DMS53 (cell line): ENCODE measurements around the gene RIBC2.
"Not testable (repeated sequence)": the region's sequence is repeated elsewhere in the genome, so short reads cannot be mapped to it uniquely, and the experiment has no call there.

ENCODE experiments used
- DNase-seq: peaks from one replicate; lab custom pipeline; 2025; lab: John Stamatoyannopoulos, UW

The RIBC2 gene

GRCh38 chr22:45449442-45449841 lies 35.9 kb downstream of the RIBC2 start:
- not testable (repeated sequence) for DNase-seq

- no peak for DNase-seq
Measured at GRCh38 chr22:45450101-45450785, 36.8 kb downstream of the RIBC2 start.

- no peak for DNase-seq
Measured at GRCh38 chr22:45450921-45451651, 37.6 kb downstream of the RIBC2 start.

GRCh38 chr22:45451972-45452371 lies 38.5 kb downstream of the RIBC2 start:
- DNase-seq, result no peak

GRCh38 chr22:45452565-45453379 lies 39.3 kb downstream of the RIBC2 start:
- DNase-seq, result no peak

- DNase-seq, result no peak
Measured at GRCh38 chr22:45453764-45454163, 40.3 kb downstream of the RIBC2 start.

- DNase-seq, result no peak
Measured at GRCh38 chr22:45454275-45454674, 40.8 kb downstream of the RIBC2 start.

- no peak for DNase-seq
Measured at GRCh38 chr22:45455212-45455611, 41.7 kb downstream of the RIBC2 start.

GRCh38 chr22:45455621-45456020 lies 42.1 kb downstream of the RIBC2 start:
- no peak for DNase-seq

- no peak for DNase-seq
Measured at GRCh38 chr22:45456811-45457210, 43.3 kb downstream of the RIBC2 start.

- no peak for DNase-seq
Measured at GRCh38 chr22:45458532-45458931, 45.0 kb downstream of the RIBC2 start.

- no peak for DNase-seq
Measured at GRCh38 chr22:45459235-45459634, 45.7 kb downstream of the RIBC2 start.

GRCh38 chr22:45460288-45461109 lies 47.0 kb downstream of the RIBC2 start:
- DNase-seq, result no peak

- peak; percentile 33 for DNase-seq
Measured at GRCh38 chr22:45462034-45462655, 48.7 kb downstream of the RIBC2 start.

- DNase-seq, result not testable (repeated sequence)
Measured at GRCh38 chr22:45463691-45464090, 50.2 kb downstream of the RIBC2 start.

- no peak for DNase-seq
Measured at GRCh38 chr22:45465633-45466032, 52.1 kb downstream of the RIBC2 start.

- no peak for DNase-seq
Measured at GRCh38 chr22:45468872-45469271, 55.4 kb downstream of the RIBC2 start.

GRCh38 chr22:45469281-45470073 lies 56.0 kb downstream of the RIBC2 start:
- DNase-seq, result no peak

GRCh38 chr22:45470871-45471270 lies 57.4 kb downstream of the RIBC2 start:
- DNase-seq, result no peak

GRCh38 chr22:45472426-45472825 lies 58.9 kb downstream of the RIBC2 start:
- no peak for DNase-seq
